ENCODE results near the gene ZNF653. TPM values are rescaled to one million over a fixed set of nuclear protein-coding genes. Genes with fewer than 3 reads are reported as not detected.

The ZNF653 gene
- total RNA-seq, 1 experiment from 2014 or later = 14.2 TPM

DNA sequence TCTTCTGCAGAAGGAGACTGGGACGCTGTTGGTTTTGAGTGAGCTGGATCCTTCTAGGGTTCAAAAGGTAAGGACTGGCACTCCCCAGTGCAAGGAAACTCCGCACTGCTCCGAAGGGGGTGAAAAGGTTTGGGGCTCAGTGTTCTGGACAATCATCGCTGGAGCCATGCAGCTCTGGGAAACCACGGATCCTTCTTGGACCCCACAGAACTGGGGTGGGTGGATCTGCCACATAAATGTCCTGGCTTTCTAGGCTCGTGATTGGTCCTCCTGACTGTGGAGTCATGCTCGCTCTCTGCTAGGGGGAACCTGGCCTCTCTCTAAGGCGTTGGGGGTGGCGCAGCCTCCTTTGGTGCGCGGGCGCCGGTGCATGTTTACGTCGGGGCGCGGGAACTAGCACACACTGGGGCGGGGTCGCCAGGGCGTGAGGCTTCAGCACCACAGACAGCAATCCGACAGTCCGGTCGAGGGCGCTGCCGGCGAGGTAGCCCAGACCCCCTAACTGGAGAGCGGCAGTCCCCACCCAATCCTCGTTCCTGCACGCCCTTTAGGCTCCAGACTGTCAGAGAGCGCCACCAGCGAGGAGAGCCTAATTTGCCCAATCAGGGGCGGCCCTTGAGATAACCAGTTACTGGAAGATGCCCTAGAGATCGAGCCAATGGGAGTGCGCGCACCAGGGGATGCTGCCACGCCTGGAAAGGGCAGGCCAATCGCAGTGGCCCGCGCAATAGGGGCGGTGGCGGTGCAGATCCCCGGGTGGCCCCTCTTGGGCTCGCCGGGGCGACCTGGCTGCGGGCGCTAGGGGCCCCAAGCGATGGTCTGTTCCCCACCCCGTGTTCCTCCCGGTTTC, 23.9 kb downstream of the ZNF653 start:
- TSS peak; percentile 23 for BruUV-seq (replicated peaks)
- H3K27ac ChIP-seq (ENCODE audit: low read length) = no peak overlapping the region
- peaks cover 7% of the 10 kb centered on the region; the same call in 1 of the 2 replicates for H3K4me1 ChIP-seq (ENCODE audit: insufficient read depth, low read length)
- peak; percentile 86 for DNase-seq
- H3K9me2 ChIP-seq (replicated peaks; ENCODE audit: low read length) = no peaks in the 10 kb centered on the region
- POLR2A ChIA-PET (ENCODE audit: unreplicated experiment) = interaction anchor here (0.6 kb wide), 1 partner anchor 174 kb away, joined by 3 read pairs; no protein-coding TSS in a partner anchor
- no peak for TF ChIP-seq EZH2 (IDR thresholded peaks at IDR 0.05; ENCODE audit: low read length, unreplicated experiment)
- TF ChIP-seq CTCF (conservative IDR thresholded peaks at IDR 0.05; ENCODE audit: low read depth, low read length) = no peak
- TF ChIP-seq EZH2phosphoT487 (IDR thresholded peaks at IDR 0.05; ENCODE audit: borderline replicate concordance, low read length) = no peak
- CTCF ChIA-PET = interaction anchor here (0.6 to 2.1 kb wide), 5 partner anchors 46 to 188 kb away, joined by 4 to 11 read pairs (median 6); partner anchors contain the start of genes ODAD3, PRKCSH and SWSAP1
- H4K20me1 ChIP-seq (ENCODE audit: low read length) = no peaks in the 10 kb centered on the region
- peak overlapping the region; percentile 28 for H3K9ac ChIP-seq (ENCODE audit: low read length)
- peaks cover 14% of the 10 kb centered on the region; the same call in 1 of the 2 replicates for H3K27me3 ChIP-seq (ENCODE audit: low read length)
- ATAC-seq = peak; percentile 88
- no peaks in the 10 kb centered on the region for H3K79me2 ChIP-seq (ENCODE audit: low read length)
- no peaks in the 10 kb centered on the region for H3F3A ChIP-seq (ENCODE audit: low read length, unreplicated experiment)
- peak overlapping the region; percentile 59 for H3K4me3 ChIP-seq (ENCODE audit: low read length)
- H2AFZ ChIP-seq (ENCODE audit: low read length) = peak overlapping the region; percentile 79
- H3K4me2 ChIP-seq (ENCODE audit: low read length) = peak overlapping the region; percentile 78
- H3K36me3 ChIP-seq (ENCODE audit: low read depth, low read length) = no peaks in the 10 kb centered on the region
- H3K9me3 ChIP-seq (ENCODE audit: low read length) = no peaks in the 10 kb centered on the region
- intact Hi-C loops (cut with micrococcal nuclease) = loop anchor here (1.0 to 2.0 kb wide), 2 partner anchors 103 to 187 kb away; no protein-coding TSS in a partner anchor

DNA sequence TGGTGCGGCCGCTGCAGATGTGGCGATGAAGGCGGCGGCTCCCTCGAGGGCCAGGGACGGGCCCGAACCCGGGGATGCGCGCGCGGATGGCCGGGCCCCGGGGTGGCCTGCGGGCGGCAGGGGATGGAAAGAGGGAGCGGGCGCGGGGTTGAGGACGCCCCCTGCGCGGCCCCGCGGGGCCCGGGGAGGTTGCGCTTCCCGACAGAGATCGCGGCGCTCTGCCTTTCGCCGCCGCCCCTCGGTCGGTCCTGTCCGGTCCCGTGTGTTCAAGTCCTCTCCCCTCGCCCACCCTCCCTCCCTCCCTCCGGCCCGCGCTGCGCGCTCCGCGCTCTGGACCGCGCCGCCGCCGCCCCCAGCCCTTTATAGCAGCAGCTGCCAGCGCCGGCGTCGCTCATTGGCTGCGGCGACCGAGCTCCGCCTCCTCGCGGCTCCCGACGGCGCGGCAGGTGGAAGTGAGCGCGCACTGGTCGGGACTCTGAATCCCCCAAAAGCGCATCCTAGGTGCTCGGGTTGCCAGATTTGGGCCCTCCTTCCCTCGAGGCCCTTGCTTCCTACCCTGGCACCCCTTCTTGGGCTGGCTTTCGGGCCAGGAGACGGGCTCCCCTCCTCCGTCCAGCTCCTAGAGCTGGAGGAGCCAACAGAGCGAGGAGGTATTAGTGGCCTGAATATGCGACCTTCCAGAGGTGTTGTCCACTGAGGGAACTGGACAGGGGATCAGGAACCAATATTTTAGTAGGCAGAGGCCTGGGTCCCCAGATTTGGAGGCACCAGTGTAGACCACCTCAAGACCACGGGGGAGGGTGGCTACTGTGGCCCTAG, 24.7 kb downstream of the ZNF653 start, which contains the start of gene ELAVL3:
ELAVL3 (minus strand) TSS at position 332 of the 819 bp plus-strand sequence. CDS start 438 bp downstream, outside the sequence.
- ChIA-PET POLR2A (ENCODE audit: unreplicated experiment) (no interaction called here), CTCF (no interaction called here)
- H3K79me2 ChIP-seq (ENCODE audit: low read length) = no peaks in the 10 kb centered on the region
- peak within 1 kb of the TSS; percentile 78 for H3K4me2 ChIP-seq (ENCODE audit: low read length)
- no peaks in the 10 kb centered on the region for H3F3A ChIP-seq (ENCODE audit: low read length, unreplicated experiment)
- H3K4me3 ChIP-seq (ENCODE audit: low read length) = peak within 1 kb of the TSS; percentile 59; the same call in 1 of the 2 replicates
- peaks cover 7% of the 10 kb centered on the region; the same call in 1 of the 2 replicates for H3K4me1 ChIP-seq (ENCODE audit: insufficient read depth, low read length)
- TF ChIP-seq EZH2phosphoT487 (IDR thresholded peaks at IDR 0.05; ENCODE audit: borderline replicate concordance, low read length) (no peak), EZH2 (IDR thresholded peaks at IDR 0.05; ENCODE audit: low read length, unreplicated experiment) (no peak), CTCF (conservative IDR thresholded peaks at IDR 0.05; ENCODE audit: low read depth, low read length) (no peak)
- no peaks in the 10 kb centered on the region for H3K9me3 ChIP-seq (ENCODE audit: low read length)
- BruUV-seq (replicated peaks) = no TSS peak
- ATAC-seq (no peak), DNase-seq (no peak)
- no peaks in the 10 kb centered on the region for H4K20me1 ChIP-seq (ENCODE audit: low read length)
- no peak within 1 kb of the TSS for H3K9ac ChIP-seq (ENCODE audit: low read length)
- no peaks in the 10 kb centered on the region for H3K36me3 ChIP-seq (ENCODE audit: low read depth, low read length)
- peaks cover 14% of the 10 kb centered on the region; the same call in 1 of the 2 replicates for H3K27me3 ChIP-seq (ENCODE audit: low read length)
- H3K9me2 ChIP-seq (replicated peaks; ENCODE audit: low read length) = no peaks in the 10 kb centered on the region
- H3K27ac ChIP-seq (ENCODE audit: low read length) = no peak within 1 kb of the TSS
- intact Hi-C loops (cut with micrococcal nuclease) = no loop called here
- peak within 1 kb of the TSS; percentile 79; the same call in 1 of the 2 replicates for H2AFZ ChIP-seq (ENCODE audit: low read length)
